GM12801 (cell line): ENCODE measurements around the gene ADAT3.

ENCODE experiments used
- TF ChIP-seq, protein P1 (sequence below): IDR thresholded peaks from one replicate; pipeline ENCODE4 v1.5.1; 2011; ENCODE audit warnings: control low read depth; ENCODE audit not compliant: insufficient read length; ENCODE audit errors: extremely low read depth

ADAT3 gene

DNA sequence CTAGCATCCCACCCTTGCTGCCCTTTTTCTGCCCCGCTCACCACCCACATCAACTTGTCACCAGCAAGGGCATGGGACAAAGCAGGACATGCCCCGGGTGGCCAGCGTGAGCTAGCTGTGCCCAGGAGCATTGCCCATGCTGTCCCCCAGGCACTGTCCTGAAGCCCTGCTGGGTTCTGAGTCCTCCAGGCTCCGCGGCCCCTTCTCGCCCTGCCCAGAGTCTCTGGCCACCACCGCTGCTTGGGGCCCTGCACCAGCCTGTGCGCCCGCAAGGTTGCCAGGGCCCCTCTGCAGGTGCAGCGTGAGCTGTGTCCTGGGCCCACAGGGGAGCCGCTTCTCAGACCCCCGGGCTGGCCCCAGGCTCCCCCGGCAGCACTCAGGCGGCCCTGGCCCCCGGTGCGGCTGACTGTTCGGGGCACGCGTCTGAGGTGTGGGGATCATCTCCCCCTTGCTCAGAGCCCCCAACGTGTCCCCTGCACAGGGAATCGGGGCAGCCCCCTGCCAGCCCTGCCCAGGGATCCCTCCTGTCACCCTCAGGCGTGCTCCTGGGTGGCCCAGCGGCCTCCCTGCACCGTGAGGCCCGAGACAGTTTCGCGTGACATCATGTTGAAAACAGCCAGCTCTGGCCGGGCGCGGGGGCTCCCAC, 39.8 kb downstream of the ADAT3 start:
- TF ChIP-seq, protein P1, sequence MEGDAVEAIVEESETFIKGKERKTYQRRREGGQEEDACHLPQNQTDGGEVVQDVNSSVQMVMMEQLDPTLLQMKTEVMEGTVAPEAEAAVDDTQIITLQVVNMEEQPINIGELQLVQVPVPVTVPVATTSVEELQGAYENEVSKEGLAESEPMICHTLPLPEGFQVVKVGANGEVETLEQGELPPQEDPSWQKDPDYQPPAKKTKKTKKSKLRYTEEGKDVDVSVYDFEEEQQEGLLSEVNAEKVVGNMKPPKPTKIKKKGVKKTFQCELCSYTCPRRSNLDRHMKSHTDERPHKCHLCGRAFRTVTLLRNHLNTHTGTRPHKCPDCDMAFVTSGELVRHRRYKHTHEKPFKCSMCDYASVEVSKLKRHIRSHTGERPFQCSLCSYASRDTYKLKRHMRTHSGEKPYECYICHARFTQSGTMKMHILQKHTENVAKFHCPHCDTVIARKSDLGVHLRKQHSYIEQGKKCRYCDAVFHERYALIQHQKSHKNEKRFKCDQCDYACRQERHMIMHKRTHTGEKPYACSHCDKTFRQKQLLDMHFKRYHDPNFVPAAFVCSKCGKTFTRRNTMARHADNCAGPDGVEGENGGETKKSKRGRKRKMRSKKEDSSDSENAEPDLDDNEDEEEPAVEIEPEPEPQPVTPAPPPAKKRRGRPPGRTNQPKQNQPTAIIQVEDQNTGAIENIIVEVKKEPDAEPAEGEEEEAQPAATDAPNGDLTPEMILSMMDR = no peak

DNA sequence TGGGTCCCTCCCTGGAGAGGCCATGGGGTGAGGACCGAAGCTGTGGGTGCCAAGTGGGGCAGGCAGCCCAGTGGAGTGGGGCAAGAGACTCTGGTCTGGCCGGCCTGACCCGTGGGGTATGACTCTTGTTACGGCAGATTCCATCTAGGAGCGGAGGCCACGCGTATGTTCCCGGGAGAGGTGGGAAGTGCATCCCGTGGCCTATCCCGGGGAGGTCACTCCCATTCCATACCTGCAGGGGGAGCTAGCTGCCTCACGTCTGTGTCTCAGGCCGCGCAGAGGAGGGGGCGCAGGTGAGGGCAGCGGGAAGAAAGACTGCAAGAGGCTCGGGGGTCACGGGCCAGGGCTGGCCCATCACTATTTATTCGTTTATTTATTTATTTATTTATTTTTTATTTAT, 40.7 kb downstream of the ADAT3 start:
- TF ChIP-seq, protein P1 = no peak

DNA sequence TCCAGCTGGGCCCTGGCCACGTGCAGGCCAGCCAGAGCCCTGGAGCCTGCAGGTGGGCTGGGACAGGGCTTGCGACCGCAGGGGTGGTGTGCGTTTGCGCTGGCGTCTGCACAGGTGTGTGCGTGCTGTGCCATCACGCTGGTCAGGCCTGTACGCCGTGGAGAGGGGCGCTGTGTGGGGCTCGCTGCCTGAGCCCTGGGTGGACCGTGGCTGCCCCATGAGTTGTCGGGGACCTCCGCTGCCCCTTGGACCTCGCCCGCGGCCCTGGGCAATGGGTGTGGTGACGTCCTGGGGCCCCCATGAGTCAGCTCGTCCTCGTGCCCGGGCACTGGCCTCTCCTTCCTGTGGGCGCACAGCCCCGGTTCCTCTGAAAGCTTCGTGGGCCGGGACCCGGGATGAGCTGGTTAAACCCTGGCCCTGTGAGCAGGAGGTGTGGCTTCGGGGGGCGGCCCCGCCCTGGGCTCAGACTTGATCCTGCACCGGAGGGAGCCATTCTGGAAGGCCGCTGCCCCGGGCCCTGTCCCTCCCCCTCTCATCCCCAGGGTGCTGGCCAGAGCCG, 42.5 kb downstream of the ADAT3 start:
- TF ChIP-seq, protein P1 = no peak

DNA sequence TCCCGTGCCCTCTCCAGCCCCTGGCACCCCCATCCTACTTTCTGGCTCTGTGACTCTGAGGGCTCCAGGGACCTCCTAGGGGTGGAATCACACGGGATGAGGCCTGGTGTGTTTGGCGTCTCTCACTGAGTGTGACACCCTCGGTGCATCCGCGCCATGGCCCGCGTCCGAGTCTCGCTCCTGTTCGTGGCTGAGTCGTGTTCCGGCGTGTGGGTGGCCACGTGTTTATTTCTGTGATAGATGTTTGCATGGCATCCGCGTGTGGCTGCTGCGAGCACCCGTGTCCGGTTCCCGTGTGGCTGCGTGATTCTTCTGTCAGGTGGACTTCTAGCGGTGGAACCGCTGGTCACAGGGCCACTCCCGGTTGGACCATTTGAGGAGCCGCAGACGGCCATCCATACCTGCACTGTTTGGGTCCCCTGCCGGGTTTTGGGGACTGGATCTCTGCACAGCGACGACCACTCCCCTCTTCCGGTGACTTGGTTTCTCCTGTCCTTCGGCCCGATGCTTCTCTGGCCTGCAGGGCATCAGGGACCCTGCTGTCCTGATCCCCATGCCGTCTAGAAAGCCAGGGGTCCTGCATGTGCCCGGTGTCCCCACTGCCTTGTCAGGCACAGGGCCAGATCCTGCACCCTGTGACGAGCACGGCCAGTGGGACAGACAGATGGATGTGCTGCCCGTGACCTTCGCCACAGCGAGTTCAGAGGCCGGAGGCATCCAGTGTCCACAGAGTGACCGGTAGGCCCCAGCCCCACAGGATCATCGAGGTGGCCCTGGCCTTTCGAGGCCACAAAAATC, 44.3 kb downstream of the ADAT3 start:
- TF ChIP-seq, protein P1 = no peak

DNA sequence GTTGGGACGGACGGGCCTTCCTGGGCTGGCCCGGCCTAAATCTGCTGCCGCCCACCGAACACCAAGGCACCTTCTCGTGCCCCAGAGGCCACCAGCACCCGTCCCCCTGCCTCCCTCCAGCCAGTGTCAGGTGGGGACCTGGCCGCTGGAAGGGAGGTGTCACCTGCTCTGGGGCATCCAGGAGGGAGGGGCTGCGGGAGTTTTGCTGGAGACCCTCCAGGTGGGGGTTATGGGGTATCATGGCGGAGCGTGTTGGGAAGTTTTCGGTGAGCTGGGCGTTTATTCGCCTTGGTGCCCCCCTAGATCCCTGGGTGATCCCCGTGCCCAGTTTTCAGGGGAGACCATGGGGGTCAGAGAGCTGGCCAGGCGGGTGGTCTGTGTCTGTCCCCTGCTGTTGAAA, 45.4 kb downstream of the ADAT3 start:
- TF ChIP-seq, protein P1 = no peak

DNA sequence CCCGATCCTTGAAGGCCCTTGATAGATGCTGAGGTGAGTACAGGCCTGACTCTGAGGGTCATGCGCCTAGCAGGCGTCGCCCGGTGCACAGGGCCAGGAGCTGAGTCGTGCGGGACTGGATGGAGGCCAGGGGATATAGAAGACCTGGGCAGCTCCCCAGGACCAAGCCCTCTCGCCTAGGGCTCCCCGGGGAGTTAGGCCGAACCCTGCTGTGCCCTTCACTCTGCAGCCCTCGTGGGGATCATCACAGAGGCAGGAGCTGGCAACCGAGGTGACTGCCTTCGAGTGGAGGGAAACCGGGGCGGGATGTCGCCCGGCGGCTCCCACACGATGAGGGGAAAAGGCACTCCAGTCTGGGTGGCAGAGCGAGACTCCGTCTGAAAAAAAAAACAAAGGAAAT, 47.4 kb downstream of the ADAT3 start:
- TF ChIP-seq, protein P1 = no peak

DNA sequence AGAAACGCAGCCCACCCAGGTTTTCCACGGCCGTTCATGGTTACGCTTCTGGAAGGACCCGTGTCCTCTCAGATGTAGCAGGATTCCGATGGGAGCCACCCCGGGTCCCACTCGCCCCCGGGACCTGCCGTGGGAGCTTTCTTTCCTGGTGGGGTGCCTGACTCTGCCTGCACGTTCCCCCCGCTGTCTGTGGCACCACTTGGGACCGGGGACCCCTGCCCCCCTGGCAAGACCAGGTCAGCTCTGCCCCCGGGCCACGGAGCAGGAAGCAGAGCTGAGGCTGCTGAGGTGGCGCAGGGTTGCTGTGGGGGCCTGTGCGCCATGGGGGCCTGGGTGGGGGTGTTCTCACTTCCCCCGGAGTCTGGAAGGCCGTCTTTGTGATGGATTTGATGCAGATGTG, 47.8 kb downstream of the ADAT3 start:
- TF ChIP-seq, protein P1 = no peak
